ENCODE measurements around the gene YTHDF2.
"Not testable (repeated sequence)": the region's sequence is repeated elsewhere in the genome, so short reads cannot be mapped to it uniquely, and the experiment has no call there.

YTHDF2 gene

DNA sequence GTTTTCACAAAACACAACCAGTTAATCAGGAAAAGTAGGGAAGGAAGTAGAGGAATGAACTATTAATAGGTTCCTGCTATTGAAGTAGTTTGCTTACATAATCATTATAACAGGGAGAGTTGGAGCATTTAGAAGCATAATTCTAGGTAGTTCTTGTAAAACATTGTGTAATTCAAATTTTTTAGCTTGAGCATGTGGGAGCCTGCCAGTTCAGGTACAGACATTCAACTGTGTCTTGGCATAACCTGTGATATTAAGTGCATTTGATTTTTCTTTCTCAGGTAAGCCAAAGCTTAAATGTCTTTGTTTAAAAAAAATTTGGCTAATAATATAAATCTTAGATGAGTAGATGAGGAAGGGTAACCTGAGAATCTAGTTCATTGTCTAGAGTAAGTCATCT lies 3.4 kb downstream of the YTHDF2 start:
- Histone ChIP-seq H3K36me3 (ENCODE audit: control insufficient read depth, insufficient read depth, low read length) (peaks cover 29% of the 10 kb centered on the region), H3K27me3 (ENCODE audit: control insufficient read depth, insufficient read depth, low read length) (no peaks in the 10 kb centered on the region), H3K4me3 (ENCODE audit: low read length) (no peak overlapping the region), H3K4me1 (ENCODE audit: control insufficient read depth, insufficient read depth, low read length) (peaks cover 12% of the 10 kb centered on the region), H3K9ac (ENCODE audit: low read length) (no peak overlapping the region), H3K27ac (ENCODE audit: low read depth, low read length) (no peak overlapping the region)

DNA sequence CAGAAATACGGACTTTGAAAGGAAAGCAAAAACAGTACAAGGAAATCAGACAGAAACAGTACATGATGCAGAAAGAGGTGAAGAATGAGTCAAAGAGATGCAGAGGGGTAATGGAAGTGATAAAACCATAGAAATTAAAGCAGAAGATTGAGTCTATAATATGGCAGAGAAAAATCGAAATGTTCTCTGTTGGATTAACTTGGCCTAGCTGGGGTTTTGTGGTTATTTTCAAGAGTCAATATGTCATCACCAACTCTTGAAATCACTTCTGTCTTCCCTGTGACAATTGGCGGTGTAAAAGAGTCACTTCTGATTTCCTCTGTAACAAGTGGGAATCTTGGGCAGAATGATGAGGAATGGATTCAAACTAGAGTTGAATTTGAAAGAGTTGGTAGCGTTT lies 7.4 kb downstream of the YTHDF2 start:
- H3K4me3 ChIP-seq (ENCODE audit: low read length) = no peak overlapping the region
- no peaks in the 10 kb centered on the region for H3K27me3 ChIP-seq (ENCODE audit: control insufficient read depth, insufficient read depth, low read length)
- no peak overlapping the region for H3K9ac ChIP-seq (ENCODE audit: low read length)
- H3K4me1 ChIP-seq (ENCODE audit: control insufficient read depth, insufficient read depth, low read length) = peaks cover 9% of the 10 kb centered on the region
- no peak overlapping the region for H3K27ac ChIP-seq (ENCODE audit: low read depth, low read length)
- peaks cover 23% of the 10 kb centered on the region for H3K36me3 ChIP-seq (ENCODE audit: control insufficient read depth, insufficient read depth, low read length)

DNA sequence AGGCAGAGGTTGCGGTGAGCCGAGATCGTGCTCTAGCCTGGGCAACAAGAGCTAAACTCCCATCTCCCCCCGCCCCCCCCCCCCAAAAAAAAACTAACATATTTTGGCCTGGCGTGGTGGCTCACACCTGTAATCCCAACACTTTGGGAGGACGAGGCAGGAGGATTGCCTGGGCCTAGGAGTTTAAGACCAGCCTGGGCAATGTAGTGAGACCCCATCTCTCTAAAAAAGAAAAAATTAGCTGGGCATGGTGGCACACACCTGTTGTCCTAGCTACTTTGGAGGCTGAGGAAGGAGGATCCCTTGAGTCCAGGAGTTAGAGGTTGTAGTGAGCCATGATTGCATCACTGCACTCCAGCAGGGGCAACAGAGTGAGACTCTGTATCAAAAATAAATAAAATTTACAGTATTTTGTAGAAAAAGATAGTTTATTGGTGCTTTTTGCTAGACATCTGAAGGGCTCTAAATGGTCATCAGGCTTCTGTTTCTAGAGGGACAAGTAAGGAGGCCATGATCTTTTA lies 9.0 kb downstream of the YTHDF2 start:
- H3K4me1 ChIP-seq (ENCODE audit: control insufficient read depth, insufficient read depth, low read length) = peaks cover 9% of the 10 kb centered on the region
- H3K27ac ChIP-seq (ENCODE audit: low read depth, low read length) = no peak overlapping the region

DNA sequence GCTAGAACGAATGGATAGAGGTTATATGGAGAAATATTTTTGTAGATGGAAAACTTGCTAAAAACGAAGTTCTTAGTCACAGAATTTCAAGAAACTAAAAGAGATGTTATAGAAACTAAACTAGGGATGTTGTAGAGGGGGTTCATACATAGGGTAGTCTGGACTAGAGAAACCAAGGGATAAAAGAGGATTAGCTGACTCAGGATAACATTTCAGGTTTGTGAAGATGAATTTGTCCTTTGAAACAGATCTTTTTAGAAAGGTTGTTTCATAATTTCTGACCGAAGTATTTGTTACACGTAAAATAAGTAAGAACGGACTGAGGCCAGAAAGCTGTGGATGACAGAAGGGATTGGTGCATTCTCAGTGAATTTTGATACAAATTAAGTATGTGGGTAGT lies 13.6 kb downstream of the YTHDF2 start:
- Histone ChIP-seq H3K27ac (ENCODE audit: low read depth, low read length) (no peak overlapping the region), H3K9ac (ENCODE audit: low read length) (no peak overlapping the region), H3K27me3 (ENCODE audit: control insufficient read depth, insufficient read depth, low read length) (no peaks in the 10 kb centered on the region), H3K36me3 (ENCODE audit: control insufficient read depth, insufficient read depth, low read length) (no peaks in the 10 kb centered on the region), H3K4me3 (ENCODE audit: low read length) (no peak overlapping the region), H3K4me1 (ENCODE audit: control insufficient read depth, insufficient read depth, low read length) (peaks cover 10% of the 10 kb centered on the region)

More for the DNA sequence above, 9.0 kb downstream of the YTHDF2 start:
- Histone ChIP-seq H3K36me3 (ENCODE audit: control insufficient read depth, insufficient read depth, low read length) (peaks cover 20% of the 10 kb centered on the region), H3K4me3 (ENCODE audit: low read length) (no peak overlapping the region), H3K9ac (ENCODE audit: low read length) (no peak overlapping the region), H3K27me3 (ENCODE audit: control insufficient read depth, insufficient read depth, low read length) (no peaks in the 10 kb centered on the region)

DNA sequence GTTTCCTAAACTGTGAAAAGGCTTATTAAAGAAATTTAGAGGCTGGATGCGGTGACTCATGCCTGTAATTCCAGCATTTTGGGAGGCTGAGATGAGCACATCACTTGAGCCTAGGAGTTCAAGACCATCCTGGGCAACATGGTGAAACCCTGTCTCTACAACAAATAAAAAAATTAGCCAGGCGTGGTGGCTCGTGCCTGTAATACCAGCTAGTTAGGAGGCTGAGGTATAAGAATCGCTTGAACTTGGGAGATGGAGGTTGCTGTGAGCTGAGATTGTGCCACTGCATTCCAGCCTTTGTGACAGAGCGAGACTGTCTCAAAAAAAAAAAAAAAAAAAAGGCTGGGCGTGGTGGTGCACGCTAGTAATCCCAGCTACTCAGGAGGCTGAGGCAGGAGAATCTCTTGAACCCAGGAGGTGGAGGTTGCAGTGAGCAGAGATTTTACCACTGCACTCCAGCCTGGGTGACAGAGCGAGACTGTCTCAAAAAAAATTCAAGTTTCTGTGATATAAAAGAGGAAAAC lies 14.1 kb downstream of the YTHDF2 start:
- not testable (repeated sequence) for H3K36me3 ChIP-seq (ENCODE audit: control insufficient read depth, insufficient read depth, low read length); H3K27ac ChIP-seq (ENCODE audit: low read depth, low read length); H3K27me3 ChIP-seq (ENCODE audit: control insufficient read depth, insufficient read depth, low read length); H3K4me3 ChIP-seq (ENCODE audit: low read length); H3K9ac ChIP-seq (ENCODE audit: low read length)
- peaks cover 15% of the 10 kb centered on the region for H3K4me1 ChIP-seq (ENCODE audit: control insufficient read depth, insufficient read depth, low read length)

DNA sequence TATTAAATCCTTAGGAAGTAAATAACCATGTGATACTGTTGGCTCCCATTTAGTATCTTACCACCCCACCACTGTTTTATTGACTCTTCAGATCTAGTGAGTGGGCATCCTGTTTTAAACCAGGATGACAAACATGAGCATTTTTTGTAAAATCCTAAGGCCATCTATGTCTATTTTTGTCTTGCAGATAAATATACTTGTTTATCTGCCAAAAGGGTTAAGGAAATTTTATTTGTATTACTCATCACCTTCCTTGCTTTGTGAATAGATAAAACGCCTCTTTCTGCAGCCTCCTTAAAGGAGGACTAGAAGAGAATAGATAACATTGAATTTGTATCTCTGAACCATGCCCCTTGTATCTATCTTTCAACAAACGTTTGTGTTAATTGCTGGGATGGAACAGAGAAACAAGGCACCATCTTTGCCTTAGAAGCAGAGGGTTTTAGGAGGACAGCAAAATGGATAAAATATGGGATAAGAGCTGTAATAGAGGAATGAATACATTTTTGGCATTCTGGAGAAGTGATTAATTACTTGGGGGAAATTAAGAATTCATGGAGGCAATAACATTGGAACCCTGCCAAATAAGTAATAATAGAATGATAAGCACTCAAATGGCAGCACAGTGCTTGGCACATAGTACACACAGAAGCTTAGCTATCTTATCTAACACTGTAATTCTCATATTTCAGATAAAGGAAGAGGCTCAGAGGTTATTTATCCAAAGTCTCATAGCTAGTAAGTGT lies 14.7 kb downstream of the YTHDF2 start:
- no peak overlapping the region for H3K27ac ChIP-seq (ENCODE audit: low read depth, low read length)
- H3K9ac ChIP-seq (ENCODE audit: low read length) = no peak overlapping the region
- H3K4me3 ChIP-seq (ENCODE audit: low read length) = no peak overlapping the region
- no peaks in the 10 kb centered on the region for H3K27me3 ChIP-seq (ENCODE audit: control insufficient read depth, insufficient read depth, low read length)
- peaks cover 18% of the 10 kb centered on the region for H3K4me1 ChIP-seq (ENCODE audit: control insufficient read depth, insufficient read depth, low read length)
- no peaks in the 10 kb centered on the region for H3K36me3 ChIP-seq (ENCODE audit: control insufficient read depth, insufficient read depth, low read length)

DNA sequence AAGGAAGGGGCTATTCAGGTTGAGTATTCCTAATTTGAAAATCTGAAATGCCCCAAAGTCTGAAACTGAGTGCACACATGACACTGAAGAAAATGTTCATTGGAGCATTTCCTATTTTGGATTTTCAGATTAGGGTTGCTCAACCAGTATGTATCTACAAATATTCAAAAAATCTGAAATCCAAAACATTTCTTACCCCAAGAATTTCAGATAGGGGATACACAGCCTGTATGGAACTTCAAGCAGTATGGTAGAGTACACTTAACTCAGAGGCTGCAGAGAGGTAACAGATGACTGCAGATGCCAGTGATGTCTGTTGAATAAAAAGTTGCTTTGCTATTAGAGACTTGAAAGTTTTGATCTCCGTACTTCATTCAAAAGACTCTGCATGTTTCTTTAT lies 19.0 kb downstream of the YTHDF2 start:
- peaks cover 18% of the 10 kb centered on the region for H3K4me1 ChIP-seq (ENCODE audit: control insufficient read depth, insufficient read depth, low read length)
- no peak overlapping the region for H3K4me3 ChIP-seq (ENCODE audit: low read length)
- H3K9ac ChIP-seq (ENCODE audit: low read length) = no peak overlapping the region
- H3K27me3 ChIP-seq (ENCODE audit: control insufficient read depth, insufficient read depth, low read length) = no peaks in the 10 kb centered on the region
- peaks cover 4% of the 10 kb centered on the region for H3K36me3 ChIP-seq (ENCODE audit: control insufficient read depth, insufficient read depth, low read length)
- H3K27ac ChIP-seq (ENCODE audit: low read depth, low read length) = no peak overlapping the region

DNA sequence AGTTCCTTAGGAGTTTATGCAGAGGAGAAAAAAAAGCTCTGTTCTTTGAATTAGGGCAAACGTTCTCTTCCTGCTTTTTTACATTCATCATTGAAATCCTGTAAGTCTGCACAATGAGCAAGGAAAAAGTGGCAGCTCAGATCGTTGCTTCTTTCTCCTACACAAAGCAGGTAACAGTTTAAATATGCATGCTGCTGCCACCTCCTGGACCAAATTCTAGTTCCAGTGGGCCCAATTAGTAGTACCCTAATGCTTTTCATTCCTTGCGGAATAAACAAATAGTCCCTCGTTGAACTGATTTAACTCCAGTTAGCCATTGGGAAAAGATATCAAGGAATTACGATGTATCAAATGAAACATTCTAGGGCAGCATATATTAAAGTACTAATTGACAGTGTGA lies 20.1 kb downstream of the YTHDF2 start:
- H3K9ac ChIP-seq (ENCODE audit: low read length) = no peak overlapping the region
- H3K4me3 ChIP-seq (ENCODE audit: low read length) = no peak overlapping the region
- H3K4me1 ChIP-seq (ENCODE audit: control insufficient read depth, insufficient read depth, low read length) = peaks cover 18% of the 10 kb centered on the region
- H3K27me3 ChIP-seq (ENCODE audit: control insufficient read depth, insufficient read depth, low read length) = no peaks in the 10 kb centered on the region
- H3K36me3 ChIP-seq (ENCODE audit: control insufficient read depth, insufficient read depth, low read length) = peaks cover 4% of the 10 kb centered on the region
- H3K27ac ChIP-seq (ENCODE audit: low read depth, low read length) = no peak overlapping the region

DNA sequence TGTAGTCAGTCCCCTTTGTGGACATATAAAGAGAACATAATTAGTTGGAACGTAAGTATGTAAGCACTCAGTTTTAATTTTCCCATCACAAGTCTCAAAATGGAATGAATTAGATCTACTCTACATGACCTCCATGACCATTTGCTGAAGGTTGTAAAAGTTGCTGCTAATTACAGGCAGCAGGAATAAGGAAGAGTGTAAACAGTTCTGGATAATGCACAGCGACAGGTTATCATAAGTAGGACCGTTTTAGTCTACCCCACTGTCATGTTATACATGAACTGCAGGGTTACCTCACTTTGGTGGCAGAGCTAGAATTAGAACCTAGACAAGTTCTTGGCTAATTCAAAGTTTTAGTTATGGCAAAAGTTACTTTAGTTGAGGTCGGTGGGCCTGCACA lies 21.7 kb downstream of the YTHDF2 start:
- no peak overlapping the region for H3K27ac ChIP-seq (ENCODE audit: low read depth, low read length)
- peaks cover 4% of the 10 kb centered on the region for H3K36me3 ChIP-seq (ENCODE audit: control insufficient read depth, insufficient read depth, low read length)
- H3K9ac ChIP-seq (ENCODE audit: low read length) = no peak overlapping the region
- H3K27me3 ChIP-seq (ENCODE audit: control insufficient read depth, insufficient read depth, low read length) = no peaks in the 10 kb centered on the region
- H3K4me3 ChIP-seq (ENCODE audit: low read length) = no peak overlapping the region
- H3K4me1 ChIP-seq (ENCODE audit: control insufficient read depth, insufficient read depth, low read length) = peaks cover 18% of the 10 kb centered on the region

DNA sequence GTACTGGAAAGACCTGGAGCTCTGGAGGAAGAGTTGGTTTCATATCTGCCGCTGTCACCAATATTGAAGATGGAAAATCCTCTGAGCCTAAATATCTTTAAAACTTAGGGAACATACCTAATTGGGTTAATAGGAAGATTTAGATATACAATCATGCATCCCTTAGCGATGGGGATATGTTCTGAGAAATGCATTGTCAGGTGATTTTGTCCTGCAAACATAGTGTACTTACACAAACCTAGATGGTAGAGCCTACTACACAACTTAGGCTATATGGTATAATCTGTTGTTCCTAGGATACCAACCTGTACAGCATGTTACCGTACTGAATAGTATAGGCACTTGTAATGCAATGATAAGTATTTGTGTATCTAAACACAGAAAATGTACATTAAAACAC lies 22.5 kb downstream of the YTHDF2 start:
- Histone ChIP-seq H3K4me3 (ENCODE audit: low read length) (no peak overlapping the region), H3K4me1 (ENCODE audit: control insufficient read depth, insufficient read depth, low read length) (peaks cover 18% of the 10 kb centered on the region), H3K9ac (ENCODE audit: low read length) (no peak overlapping the region), H3K27ac (ENCODE audit: low read depth, low read length) (no peak overlapping the region), H3K36me3 (ENCODE audit: control insufficient read depth, insufficient read depth, low read length) (peaks cover 4% of the 10 kb centered on the region), H3K27me3 (ENCODE audit: control insufficient read depth, insufficient read depth, low read length) (no peaks in the 10 kb centered on the region)

DNA sequence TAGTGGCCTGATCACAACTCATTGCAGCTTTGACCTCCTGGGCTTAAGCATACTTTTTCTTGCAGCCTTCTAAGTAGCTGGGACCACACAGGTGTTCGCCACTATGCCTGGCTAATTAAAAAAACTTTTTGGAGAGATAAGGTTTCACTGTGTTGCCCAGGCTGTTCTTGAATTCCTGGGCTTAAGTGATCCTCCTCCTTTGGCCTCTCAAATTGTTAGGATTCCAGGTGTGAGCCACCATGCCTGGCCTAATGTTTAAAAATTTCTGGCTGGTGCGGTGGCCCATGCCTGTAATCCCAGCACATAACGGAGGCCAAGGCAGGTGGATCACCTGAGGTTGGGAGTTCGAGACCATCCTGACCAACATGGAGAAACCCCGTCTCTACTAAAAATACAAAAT lies 24.4 kb downstream of the YTHDF2 start:
- Histone ChIP-seq H3K27ac (ENCODE audit: low read depth, low read length) (no peak overlapping the region), H3K9ac (ENCODE audit: low read length) (no peak overlapping the region), H3K4me3 (ENCODE audit: low read length) (no peak overlapping the region), H3K4me1 (ENCODE audit: control insufficient read depth, insufficient read depth, low read length) (peaks cover 6% of the 10 kb centered on the region), H3K27me3 (ENCODE audit: control insufficient read depth, insufficient read depth, low read length) (no peaks in the 10 kb centered on the region), H3K36me3 (ENCODE audit: control insufficient read depth, insufficient read depth, low read length) (peaks cover 10% of the 10 kb centered on the region)

DNA sequence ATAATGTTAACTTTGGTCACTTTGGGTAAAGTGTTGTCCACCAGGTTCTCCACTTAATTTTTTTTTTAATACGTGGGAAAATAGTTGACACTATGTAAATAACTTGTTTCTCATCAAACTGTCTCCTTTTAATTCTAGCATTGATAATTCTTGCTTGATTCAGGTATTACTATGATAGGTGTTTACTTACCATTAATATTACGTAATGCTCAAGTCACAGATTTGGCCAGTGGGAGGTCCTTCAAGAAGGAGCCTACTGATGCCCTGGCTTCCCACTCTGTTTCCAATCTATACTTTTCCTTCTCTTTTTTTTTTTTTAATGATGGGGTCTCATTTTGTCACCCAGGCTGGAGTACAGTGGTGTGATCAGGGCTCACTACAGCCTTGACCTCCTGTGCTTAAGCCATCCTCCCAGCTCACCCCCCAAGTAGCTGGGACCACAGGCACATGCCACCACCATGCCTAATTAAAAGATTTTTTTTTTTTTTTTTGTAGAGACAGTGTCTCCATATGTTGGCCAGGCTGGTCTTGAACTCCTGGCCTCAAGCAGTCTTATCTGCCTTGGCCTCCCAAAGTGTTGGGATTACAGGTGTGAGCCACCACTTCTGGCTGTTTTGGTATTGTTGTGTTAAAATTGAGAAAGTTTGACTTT lies 29.9 kb downstream of the YTHDF2 start:
- Histone ChIP-seq H3K4me1 (ENCODE audit: control insufficient read depth, insufficient read depth, low read length) (no peaks in the 10 kb centered on the region), H3K27ac (ENCODE audit: low read depth, low read length) (no peak overlapping the region), H3K4me3 (ENCODE audit: low read length) (no peak overlapping the region), H3K27me3 (ENCODE audit: control insufficient read depth, insufficient read depth, low read length) (no peaks in the 10 kb centered on the region), H3K9ac (ENCODE audit: low read length) (no peak overlapping the region), H3K36me3 (ENCODE audit: control insufficient read depth, insufficient read depth, low read length) (peaks cover 15% of the 10 kb centered on the region)
